NK-92 (cell line): ENCODE data around the gene CDH4.

ENCODE experiments used
- DNase-seq: peaks from one replicate; lab custom pipeline; 2025; ENCODE audit not compliant: unreplicated experiment; lab: John Stamatoyannopoulos, UW

Gene CDH4

GRCh38 chr20:61819921-61820825 lies 568.1 kb downstream of the CDH4 start:
- DNase-seq: no peak

GRCh38 chr20:61821735-61822134 lies 569.7 kb downstream of the CDH4 start:
- DNase-seq: no peak

DNA sequence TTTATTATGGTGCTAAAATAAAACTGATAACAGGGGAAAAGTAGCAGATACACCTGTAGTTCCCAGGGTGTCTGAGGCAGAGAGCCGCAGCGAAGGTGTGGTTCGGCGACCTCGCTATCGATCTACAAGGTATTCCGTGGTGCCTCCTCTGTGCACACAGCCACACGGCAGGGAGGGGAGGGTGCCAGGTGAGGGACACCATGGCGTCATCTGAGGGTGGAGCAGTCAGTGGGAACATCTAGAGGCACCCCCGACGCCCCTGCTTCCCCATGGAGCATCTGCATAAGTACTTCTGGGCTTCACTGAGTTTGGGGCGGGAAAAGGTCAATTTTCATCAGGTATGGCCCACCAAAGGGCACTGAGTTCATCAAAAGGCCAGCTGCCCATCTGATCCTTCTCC lies 570.3 kb downstream of the CDH4 start:
- no peak for DNase-seq

DNA sequence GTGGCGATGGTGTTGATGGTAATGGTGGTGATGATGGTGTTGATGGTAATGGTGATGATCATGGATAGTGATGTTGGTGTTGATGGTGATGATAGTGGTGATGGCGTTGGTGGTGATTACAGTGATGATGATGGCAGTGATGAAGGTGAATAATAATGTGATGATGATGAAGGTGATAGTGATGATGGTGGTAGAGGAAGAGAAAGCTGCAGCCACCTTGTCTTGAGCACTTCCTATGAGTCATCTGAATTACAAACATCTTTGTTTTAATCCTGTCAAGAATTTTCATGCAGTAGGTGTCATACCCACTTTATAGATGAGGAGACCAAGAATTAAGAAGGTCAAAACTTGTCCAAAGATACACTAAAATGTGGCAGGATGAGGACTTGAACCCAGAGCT lies 571.2 kb downstream of the CDH4 start:
- no peak for DNase-seq

DNA sequence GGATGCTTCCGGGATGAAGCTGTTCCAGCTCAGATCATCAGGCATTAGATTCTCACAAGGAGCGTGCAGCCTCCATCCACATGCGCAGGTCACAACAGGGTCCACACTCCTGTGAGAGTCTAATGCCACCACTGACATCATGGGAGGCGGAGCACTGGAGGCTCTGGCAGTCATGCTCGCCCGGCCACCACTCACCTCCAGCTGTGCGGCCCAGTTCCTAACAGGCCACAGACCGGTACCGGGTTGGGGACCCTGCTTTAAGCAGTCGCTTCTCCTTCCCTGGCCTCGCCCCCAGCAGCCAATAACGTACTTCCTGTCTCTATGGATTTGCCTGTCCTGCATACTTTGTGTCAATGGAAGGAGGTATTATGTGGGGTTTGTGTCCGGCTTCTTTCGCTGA lies 576.8 kb downstream of the CDH4 start:
- no peak for DNase-seq

- DNase-seq: no peak
Measured at GRCh38 chr20:61829526-61829925, 577.5 kb downstream of the CDH4 start.

DNA sequence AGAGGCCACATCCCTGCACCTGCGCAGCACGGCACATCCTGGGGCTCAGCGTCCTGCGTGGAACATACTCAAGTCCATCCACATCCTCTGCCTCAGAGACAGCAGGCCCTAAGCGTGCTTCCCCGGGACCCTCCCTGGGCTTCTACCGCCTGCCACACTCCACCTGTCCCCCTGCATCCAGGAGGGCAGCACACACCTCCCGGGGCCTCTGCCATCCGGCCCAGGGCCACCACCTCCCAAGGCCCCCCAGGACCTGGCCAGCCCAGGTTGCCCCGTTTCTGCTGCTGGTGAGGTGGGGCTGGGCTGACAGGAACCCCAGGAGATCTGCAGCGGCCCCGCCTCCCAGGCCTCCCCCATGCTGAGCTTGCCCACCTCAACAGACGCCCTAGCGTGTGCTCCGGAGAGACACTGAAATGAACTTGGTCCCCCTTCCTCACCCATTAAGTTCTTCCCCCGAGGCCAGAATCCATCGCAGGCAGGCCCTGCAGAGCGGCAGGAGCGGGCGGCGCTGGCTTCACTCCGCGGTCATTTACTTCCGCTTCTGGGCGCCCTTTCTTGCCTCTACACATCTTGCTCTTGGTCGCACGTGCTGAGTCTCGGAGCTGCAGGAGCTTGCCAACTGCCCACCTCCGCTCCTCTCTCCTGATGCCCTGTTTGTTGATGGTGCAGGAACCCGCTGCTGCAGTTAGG lies 578.3 kb downstream of the CDH4 start:
- DNase-seq: no peak

DNA sequence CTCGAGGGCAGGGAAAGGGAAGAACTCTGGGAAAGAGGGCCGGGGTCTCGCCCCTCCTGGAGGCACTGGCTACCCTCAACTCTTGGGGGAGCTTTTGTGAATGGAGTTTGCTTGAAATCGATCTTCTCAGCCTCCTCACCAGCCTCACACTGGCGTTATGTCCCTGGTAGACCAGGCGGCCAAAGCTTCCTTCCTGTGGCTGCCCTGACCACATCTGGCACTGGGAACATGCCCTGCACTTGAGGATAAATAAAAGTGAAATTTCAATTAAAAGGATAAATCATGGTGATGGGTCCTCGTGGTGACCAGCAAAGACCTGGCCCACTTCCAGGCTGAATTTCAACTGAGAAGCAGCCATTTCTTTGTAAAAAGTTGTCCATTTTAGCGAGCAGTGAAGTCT lies 578.9 kb downstream of the CDH4 start:
- DNase-seq: no peak

- no peak for DNase-seq
Measured at GRCh38 chr20:61832181-61832580, 580.1 kb downstream of the CDH4 start.

DNA sequence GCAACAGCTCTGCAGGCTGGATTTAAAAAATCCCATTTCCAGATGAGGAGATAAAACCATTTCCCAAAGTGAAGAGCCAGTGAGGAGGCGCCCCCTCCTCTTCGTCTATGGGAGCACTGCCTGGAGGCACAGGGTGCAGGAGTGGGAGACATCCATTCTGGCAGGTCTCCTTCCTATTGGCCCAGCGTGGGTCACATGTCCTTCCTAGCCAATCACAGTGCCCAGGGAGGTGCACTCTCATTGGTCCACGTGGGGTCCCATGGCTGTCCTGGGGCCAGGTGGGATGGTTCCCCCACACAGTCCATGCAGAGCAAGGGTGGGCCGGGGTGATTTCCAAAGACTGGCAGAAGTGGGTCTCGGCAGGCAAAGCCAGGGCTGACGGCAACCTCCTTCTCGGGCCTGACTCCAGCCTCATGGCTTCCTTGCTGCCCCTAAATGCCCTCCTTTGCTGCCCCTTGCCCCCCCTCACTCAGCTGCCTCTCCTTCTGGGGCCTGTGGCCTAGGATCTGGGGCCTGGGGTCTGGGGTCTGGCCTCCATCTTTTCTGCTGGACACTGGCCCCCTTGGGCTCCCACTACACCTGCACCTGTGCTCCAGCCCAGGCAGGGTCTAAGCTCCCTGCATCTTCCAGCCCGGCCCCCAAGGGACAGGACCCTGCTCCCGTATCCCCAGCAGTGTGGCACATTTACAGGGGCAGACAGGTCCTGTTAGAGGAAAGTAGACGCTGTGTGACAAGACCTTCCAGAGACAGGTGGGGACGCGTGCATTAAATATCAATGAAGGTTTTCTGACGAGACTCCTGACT lies 581.9 kb downstream of the CDH4 start:
- no peak for DNase-seq

DNA sequence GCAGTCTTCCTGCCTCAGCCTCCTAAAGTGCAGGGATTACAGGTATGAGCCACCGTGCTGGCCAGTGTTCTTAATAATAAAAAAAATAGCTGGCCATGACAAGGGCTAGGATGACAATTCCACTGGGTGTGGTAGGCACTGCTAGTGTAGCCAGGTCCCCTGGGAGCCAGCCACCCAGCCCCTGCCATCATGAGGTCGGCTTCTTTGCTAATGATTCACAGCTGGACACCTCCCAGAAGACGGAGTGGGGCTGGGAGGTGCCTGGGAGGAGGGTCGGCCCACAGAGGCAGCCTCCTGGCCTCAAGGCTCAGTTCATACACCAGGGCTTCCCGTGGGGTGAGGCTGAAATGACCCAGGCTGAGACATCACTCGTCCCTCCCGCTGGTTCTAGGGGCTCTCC lies 583.2 kb downstream of the CDH4 start:
- DNase-seq: no peak

DNA sequence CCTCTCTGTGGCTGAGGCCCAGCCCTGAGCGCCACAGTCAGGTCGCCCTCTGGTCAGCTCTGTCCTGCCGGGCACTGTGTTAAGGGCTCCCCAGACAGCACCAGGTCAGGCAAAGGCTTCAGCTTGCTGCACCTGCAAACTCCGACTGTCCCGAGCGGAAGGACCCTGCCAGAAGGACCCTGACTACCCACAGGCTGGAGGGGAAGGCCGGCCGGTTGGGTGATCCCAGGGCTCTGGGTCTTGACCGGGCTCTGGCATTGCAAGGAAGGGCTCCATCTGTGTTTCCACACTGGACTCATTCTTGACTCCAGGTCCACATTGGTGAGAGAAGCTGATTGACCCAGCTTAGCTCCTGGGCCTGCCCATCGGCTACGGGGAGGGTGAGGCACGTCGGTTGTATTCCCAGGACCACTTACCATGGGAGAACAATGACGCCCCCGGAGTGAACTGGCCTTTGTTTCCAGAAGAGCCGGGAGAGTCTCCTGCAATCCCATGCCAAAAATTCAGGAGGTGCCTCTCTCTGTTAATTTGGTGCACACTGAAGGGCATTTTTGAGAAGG lies 583.8 kb downstream of the CDH4 start:
- DNase-seq: no peak

DNA sequence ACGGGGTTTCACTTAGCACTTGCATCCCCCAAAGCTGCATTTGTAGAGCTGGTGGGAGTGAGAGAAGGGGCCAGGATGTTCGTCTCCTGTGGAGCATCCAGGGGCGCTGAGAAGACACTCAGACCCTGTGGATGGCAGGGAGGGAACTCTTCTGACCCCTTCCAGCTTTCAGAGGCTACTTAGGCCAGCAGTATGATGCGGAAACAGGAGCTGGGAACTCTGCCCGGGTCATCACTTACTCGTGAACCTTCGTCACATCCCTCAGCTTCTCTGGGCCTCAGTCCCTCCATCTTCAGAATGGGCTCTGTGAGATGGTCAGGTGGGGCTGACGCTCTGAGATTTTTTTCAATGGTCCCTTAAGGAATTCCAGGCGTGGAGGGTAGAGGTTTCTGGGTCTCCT lies 585.1 kb downstream of the CDH4 start:
- no peak for DNase-seq

- DNase-seq: no peak
Measured at GRCh38 chr20:61839223-61839911, 587.3 kb downstream of the CDH4 start.

DNA sequence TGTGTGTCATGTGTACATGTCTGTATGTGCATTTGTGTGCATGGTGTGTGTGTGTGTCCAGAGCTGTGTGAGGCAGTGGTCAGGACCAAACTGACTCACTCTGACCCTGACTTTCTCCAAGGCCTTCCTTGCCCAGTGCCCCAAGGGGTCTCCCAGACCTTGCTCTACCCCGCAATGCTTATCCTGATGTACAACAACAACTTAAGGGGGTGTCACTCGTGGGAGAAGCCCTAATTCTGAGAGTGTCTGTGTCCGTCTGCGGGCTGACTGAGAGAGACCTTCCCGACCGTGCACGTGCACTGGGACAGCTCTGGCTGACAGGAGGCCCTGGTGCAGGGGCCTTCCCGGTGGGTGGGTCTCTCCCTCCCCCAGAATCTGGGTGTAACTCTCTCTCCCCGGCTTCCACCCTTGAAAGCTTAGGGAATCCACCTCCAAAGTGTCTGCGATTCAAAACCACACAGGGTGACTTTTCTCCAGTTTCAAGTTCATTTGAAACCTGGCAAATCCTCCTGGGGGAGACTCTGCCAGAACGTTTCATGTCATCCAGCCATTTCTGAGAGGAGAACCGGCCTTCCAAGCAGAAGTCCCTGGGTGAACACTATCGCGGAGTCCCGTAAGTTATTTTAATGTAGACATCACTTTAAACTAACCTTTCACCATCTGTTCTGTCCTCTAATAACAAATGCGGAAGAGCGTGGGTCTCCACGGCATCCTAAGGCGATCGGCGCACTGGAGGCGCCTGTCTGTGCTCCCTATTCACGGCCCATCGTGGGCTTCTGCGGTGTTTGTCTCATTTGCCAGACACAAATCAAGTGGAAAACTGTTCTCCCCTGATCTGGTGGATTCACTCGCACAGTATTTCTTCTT lies 588.1 kb downstream of the CDH4 start:
- DNase-seq: no peak

DNA sequence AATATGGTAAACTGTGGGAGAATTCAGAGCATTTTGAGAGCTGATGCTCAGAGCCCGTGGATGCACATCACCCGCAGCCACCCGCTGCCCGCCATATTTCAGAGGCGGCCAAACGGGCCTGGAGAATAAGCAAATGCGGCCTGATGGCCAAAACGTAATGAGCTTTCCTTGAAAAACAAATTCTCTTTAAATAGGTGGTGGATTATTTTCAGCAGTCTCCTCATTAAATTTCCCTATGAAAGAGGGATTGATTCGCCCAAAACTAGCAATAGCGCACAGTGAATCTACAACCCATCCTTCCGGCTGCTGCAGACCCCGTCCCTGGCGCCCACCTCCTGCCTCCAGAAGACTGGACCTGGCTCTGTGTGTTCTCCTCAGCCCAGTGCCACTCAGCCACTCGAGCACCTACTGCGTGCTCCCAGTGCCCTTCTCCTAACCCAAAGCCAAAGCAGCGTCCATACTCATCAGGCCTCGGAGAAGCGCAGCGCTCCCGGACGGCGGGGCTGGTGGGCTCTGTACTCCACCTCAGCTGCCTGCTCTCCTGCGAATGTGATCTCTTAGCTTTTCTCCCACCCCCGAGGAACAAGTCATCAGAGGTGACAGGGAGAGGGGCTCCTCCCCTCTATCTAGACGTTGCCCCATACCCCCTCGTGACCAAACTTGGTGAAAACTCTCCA lies 588.9 kb downstream of the CDH4 start:
- DNase-seq: no peak

- no peak for DNase-seq
Measured at GRCh38 chr20:61841551-61841950, 589.5 kb downstream of the CDH4 start.

- no peak for DNase-seq
Measured at GRCh38 chr20:61841966-61842365, 589.9 kb downstream of the CDH4 start.

DNA sequence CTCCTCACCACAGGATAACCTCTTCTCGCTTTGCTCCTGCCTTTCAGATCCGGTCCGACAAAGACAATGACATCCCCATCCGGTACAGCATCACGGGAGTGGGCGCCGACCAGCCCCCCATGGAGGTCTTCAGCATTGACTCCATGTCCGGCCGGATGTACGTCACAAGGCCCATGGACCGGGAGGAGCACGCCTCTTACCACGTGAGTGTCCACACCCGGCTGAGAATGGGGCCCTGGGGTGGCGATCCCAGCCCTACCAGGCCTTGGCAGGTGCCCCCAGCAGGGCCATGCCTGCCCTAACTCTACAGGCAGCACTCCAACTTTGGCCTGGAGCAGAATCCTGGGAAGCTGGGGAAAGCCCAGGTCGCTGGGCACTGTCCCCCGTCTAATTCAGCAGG lies 592.6 kb downstream of the CDH4 start:
- DNase-seq: no peak
